Measurements from ENCODE around the gene PCNX3.

PCNX3 gene

DNA sequence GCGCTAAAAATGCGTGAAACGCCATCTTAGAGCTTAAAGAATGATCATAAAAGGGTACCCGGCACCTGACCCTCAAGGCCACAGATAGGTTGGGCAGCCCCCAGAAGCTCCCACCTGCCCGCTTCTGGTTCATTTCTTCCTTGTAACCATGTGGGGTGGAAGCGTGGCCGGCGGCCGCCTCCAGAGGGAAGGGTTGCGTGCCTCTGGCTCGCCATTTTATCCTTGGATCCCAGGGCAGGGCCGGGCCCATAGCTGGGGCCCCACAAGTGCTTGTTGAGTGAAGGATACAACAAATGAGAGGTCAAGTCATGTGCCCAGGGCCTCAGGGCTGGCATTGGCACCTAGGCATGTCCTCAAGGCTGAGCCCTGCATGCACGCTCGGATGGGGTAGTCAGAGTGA lies 5.9 kb downstream of the PCNX3 start:
- H3K4me3 ChIP-seq (ENCODE audit: low read depth, low read length), result no peak overlapping the region
- no peak for TF ChIP-seq CTCF (IDR thresholded peaks at IDR 0.05; ENCODE audit: low read depth, low read length, missing control alignments)
- no peak for DNase-seq (ENCODE audit: low read depth)

GRCh38 chr11:65622011-65622410 lies 6.4 kb downstream of the PCNX3 start:
- H3K4me3 ChIP-seq (ENCODE audit: low read depth, low read length), result no peak overlapping the region
- no peak for DNase-seq (ENCODE audit: low read depth)
- no peak for TF ChIP-seq CTCF (IDR thresholded peaks at IDR 0.05; ENCODE audit: low read depth, low read length, missing control alignments)

- DNase-seq (ENCODE audit: low read depth), result no peak
- no peak for TF ChIP-seq CTCF (IDR thresholded peaks at IDR 0.05; ENCODE audit: low read depth, low read length, missing control alignments)
- no peak overlapping the region for H3K4me3 ChIP-seq (ENCODE audit: low read depth, low read length)
Measured at GRCh38 chr11:65623177-65623576, 7.6 kb downstream of the PCNX3 start.

DNA sequence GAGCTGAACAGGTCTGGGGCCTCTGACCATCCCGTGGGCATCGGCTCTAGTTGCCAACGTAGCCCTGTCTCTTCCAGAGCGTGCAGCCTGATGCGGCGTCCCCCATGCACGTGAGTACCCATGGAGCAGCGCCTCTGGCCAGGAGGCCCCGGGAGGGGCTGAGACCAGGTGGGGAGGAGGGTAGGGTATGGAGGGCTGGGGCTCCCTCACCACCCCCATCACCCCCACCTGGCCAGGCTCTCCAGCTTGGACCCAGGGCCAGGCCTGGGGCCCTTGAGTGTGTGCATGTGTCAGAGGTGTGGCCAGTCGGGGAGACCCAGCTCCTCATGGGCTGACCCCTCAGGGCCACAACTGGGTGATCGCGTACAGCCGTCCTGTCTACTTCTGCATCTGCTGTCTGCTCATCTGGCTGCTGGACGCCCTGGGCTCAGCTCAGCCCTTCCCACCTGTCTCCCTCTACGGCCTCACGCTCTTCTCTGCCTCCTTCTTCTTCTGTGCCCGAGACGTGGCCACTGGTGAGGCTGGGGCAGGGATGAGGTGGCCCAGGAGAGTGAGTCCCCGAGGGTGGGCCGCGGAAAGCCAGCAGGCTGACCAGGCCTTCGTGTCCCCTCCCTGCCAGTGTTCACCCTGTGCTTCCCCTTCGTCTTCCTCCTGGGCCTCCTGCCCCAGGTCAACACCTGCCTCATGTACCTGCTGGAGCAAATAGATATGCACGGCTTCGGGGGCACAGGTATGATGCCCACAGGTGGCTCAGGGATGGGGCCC lies 8.5 kb downstream of the PCNX3 start:
- no peak for TF ChIP-seq CTCF (IDR thresholded peaks at IDR 0.05; ENCODE audit: low read depth, low read length, missing control alignments)
- no peak overlapping the region for H3K4me3 ChIP-seq (ENCODE audit: low read depth, low read length)
- no peak for DNase-seq (ENCODE audit: low read depth)

DNA sequence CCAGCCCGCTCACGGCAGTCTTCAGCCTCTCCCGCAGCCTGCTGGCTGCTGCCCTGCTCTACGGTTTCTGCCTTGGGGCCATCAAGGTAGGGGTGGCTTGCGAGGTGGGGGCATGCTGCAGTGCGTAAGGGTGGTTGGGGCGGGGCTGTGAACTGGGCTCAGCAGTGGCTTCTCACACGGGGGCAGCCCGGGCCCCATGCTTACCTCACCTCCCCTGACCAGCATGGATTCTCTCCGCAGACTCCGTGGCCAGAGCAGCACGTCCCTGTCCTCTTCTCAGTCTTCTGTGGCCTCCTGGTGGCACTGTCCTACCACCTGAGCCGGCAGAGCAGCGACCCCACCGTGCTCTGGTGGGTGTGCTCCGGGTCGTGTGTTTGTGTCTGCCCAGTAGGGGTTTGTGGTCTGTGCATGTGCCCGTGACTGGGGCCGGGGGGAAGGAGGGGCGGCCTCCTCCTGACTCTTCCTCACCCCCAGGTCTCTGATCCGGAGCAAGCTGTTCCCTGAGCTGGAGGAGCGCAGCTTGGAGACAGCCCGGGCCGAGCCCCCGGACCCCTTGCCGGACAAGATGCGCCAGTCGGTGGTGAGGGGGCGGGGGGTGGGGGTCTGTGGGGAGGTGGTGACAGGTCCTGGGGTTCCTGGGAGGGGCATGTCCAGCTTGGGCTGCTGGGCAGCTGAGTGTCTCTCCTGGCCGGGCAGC lies 9.5 kb downstream of the PCNX3 start:
- DNase-seq (ENCODE audit: low read depth), result no peak
- no peak for TF ChIP-seq CTCF (IDR thresholded peaks at IDR 0.05; ENCODE audit: low read depth, low read length, missing control alignments)

DNA sequence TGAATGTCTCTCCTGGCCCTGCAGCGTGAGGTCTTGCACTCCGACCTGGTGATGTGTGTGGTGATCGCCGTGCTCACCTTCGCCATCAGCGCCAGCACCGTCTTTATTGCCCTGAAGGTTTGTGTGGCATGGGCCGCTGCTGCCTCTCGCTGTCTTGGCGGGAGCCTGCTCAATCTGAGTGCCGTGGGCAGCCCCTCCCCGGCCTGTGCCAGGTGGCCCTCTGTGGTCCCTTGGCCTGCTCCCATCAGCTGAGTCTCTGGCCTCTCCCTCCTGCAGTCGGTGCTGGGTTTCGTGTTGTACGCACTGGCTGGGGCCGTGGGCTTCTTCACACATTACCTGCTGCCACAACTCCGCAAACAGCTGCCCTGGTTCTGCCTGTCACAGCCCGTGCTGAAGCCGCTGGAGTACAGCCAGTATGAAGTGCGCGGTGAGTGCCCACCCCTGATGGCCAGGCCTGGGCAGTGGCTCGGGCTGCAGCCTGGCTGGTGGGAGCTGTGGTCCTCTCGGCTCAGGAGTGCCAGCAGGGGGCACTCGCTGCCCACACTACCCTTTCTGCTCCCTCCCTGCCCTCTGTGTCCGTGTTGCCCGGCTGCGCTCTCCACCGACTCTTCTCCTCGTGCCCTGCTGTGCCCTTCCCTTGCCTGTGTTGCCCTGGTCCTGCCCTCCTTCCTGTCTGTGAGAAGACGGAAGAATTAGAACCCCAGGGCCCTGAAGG lies 10.2 kb downstream of the PCNX3 start:
- TF ChIP-seq CTCF (IDR thresholded peaks at IDR 0.05; ENCODE audit: low read depth, low read length, missing control alignments), result peak; percentile 83
- no peak overlapping the region for H3K4me3 ChIP-seq (ENCODE audit: low read depth, low read length)
- DNase-seq (ENCODE audit: low read depth), result no peak

More for the DNA sequence above, 9.5 kb downstream of the PCNX3 start:
- no peak overlapping the region for H3K4me3 ChIP-seq (ENCODE audit: low read depth, low read length)

Measured in GM12864 (cell line).